Measurements from ENCODE around the gene TMEM242. TPM values are rescaled to one million over a fixed set of nuclear protein-coding genes. Genes with fewer than 3 reads are reported as not detected.

Gene TMEM242
- total RNA-seq, 1 donor from 2014 or later, result 9.7 TPM

GRCh38 chr6:157298216-157298724 is 25.0 kb downstream of the TMEM242 start:
- no peak overlapping the region for H3K27ac ChIP-seq (ENCODE audit: low read depth, low read length)
- H3K4me1 Mint-ChIP-seq (ENCODE audit: low read depth, unreplicated experiment), result peaks cover 6% of the 10 kb centered on the region
- no peak overlapping the region for H3K4me3 ChIP-seq (ENCODE audit: insufficient read depth, low read depth, low read length)
- FAIRE-seq (no peak), DNase-seq (ENCODE audit: low read depth) (no peak)
- no peak overlapping the region for H3K4me2 ChIP-seq (ENCODE audit: low read length)
- H2AFZ ChIP-seq (ENCODE audit: low read depth, low read length), result no peak overlapping the region
- H3K9me3 ChIP-seq (ENCODE audit: insufficient read depth, low read depth, low read length), result no peaks in the 10 kb centered on the region
- peaks cover 8% of the 10 kb centered on the region for H3K36me3 Mint-ChIP-seq (ENCODE audit: low read depth, unreplicated experiment)
- no peak overlapping the region for H3K4me3 Mint-ChIP-seq (ENCODE audit: unreplicated experiment)
- H3K79me2 ChIP-seq (ENCODE audit: insufficient read depth, low read length), result peaks cover 6% of the 10 kb centered on the region
- peaks cover 30% of the 10 kb centered on the region for H4K20me1 ChIP-seq (ENCODE audit: insufficient read depth, low read length)
- no peaks in the 10 kb centered on the region for H3K36me3 ChIP-seq (ENCODE audit: insufficient read depth, low read length)
- no peaks in the 10 kb centered on the region for H3K9me3 Mint-ChIP-seq (ENCODE audit: unreplicated experiment)
- no peak overlapping the region for H3K27ac Mint-ChIP-seq (ENCODE audit: unreplicated experiment)
- H3K27me3 ChIP-seq (ENCODE audit: insufficient read depth, low read length), result no peaks in the 10 kb centered on the region
- no peaks in the 10 kb centered on the region for H3K4me1 ChIP-seq (ENCODE audit: insufficient read depth, low read length)
- no peaks in the 10 kb centered on the region for H3K27me3 Mint-ChIP-seq (ENCODE audit: low read depth, unreplicated experiment)
- no peak for TF ChIP-seq EZH2 (IDR thresholded peaks at IDR 0.05; ENCODE audit: insufficient read depth, low read length)
- TF ChIP-seq, protein P1, sequence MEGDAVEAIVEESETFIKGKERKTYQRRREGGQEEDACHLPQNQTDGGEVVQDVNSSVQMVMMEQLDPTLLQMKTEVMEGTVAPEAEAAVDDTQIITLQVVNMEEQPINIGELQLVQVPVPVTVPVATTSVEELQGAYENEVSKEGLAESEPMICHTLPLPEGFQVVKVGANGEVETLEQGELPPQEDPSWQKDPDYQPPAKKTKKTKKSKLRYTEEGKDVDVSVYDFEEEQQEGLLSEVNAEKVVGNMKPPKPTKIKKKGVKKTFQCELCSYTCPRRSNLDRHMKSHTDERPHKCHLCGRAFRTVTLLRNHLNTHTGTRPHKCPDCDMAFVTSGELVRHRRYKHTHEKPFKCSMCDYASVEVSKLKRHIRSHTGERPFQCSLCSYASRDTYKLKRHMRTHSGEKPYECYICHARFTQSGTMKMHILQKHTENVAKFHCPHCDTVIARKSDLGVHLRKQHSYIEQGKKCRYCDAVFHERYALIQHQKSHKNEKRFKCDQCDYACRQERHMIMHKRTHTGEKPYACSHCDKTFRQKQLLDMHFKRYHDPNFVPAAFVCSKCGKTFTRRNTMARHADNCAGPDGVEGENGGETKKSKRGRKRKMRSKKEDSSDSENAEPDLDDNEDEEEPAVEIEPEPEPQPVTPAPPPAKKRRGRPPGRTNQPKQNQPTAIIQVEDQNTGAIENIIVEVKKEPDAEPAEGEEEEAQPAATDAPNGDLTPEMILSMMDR (IDR thresholded peaks at IDR 0.05; ENCODE audit: insufficient read depth, low read depth, low read length), result no peak
- no peak overlapping the region for H3K9ac ChIP-seq (ENCODE audit: low read length)

GRCh38 chr6:157294654-157295053 is 28.7 kb downstream of the TMEM242 start:
- H3K9ac ChIP-seq (ENCODE audit: low read length), result no peak overlapping the region
- Mint-ChIP-seq H3K9me3 (ENCODE audit: unreplicated experiment) (no peaks in the 10 kb centered on the region), H3K4me1 (ENCODE audit: low read depth, unreplicated experiment) (peaks cover 8% of the 10 kb centered on the region), H3K4me3 (ENCODE audit: unreplicated experiment) (no peak overlapping the region), H3K27me3 (ENCODE audit: low read depth, unreplicated experiment) (no peaks in the 10 kb centered on the region), H3K36me3 (ENCODE audit: low read depth, unreplicated experiment) (peaks cover 5% of the 10 kb centered on the region), H3K27ac (ENCODE audit: unreplicated experiment) (no peak overlapping the region)
- H3K27me3 ChIP-seq (ENCODE audit: insufficient read depth, low read length), result no peaks in the 10 kb centered on the region
- no peak for TF ChIP-seq EZH2 (IDR thresholded peaks at IDR 0.05; ENCODE audit: insufficient read depth, low read length)
- TF ChIP-seq, protein P1 (IDR thresholded peaks at IDR 0.05; ENCODE audit: insufficient read depth, low read depth, low read length), result no peak
- peaks cover 11% of the 10 kb centered on the region for H3K36me3 ChIP-seq (ENCODE audit: insufficient read depth, low read length)
- FAIRE-seq (no peak), DNase-seq (ENCODE audit: low read depth) (no peak)
- H4K20me1 ChIP-seq (ENCODE audit: insufficient read depth, low read length), result peaks cover 18% of the 10 kb centered on the region
- no peak overlapping the region for H3K4me3 ChIP-seq (ENCODE audit: insufficient read depth, low read depth, low read length)
- H3K4me2 ChIP-seq (ENCODE audit: low read length), result no peak overlapping the region
- H3K4me1 ChIP-seq (ENCODE audit: insufficient read depth, low read length), result no peaks in the 10 kb centered on the region
- no peaks in the 10 kb centered on the region for H3K9me3 ChIP-seq (ENCODE audit: insufficient read depth, low read depth, low read length)
- H3K79me2 ChIP-seq (ENCODE audit: insufficient read depth, low read length), result peaks cover 2% of the 10 kb centered on the region
- H2AFZ ChIP-seq (ENCODE audit: low read depth, low read length), result no peak overlapping the region
- H3K27ac ChIP-seq (ENCODE audit: low read depth, low read length), result no peak overlapping the region

- Mint-ChIP-seq H3K4me1 (ENCODE audit: low read depth, unreplicated experiment) (peaks cover 8% of the 10 kb centered on the region), H3K9me3 (ENCODE audit: unreplicated experiment) (no peaks in the 10 kb centered on the region), H3K27ac (ENCODE audit: unreplicated experiment) (no peak overlapping the region), H3K4me3 (ENCODE audit: unreplicated experiment) (no peak overlapping the region), H3K36me3 (ENCODE audit: low read depth, unreplicated experiment) (peaks cover 2% of the 10 kb centered on the region), H3K27me3 (ENCODE audit: low read depth, unreplicated experiment) (no peaks in the 10 kb centered on the region)
- Histone ChIP-seq H3K9me3 (ENCODE audit: insufficient read depth, low read depth, low read length) (no peaks in the 10 kb centered on the region), H3K9ac (ENCODE audit: low read length) (no peak overlapping the region), H3K36me3 (ENCODE audit: insufficient read depth, low read length) (peaks cover 11% of the 10 kb centered on the region), H3K27ac (ENCODE audit: low read depth, low read length) (no peak overlapping the region), H3K79me2 (ENCODE audit: insufficient read depth, low read length) (peaks cover 2% of the 10 kb centered on the region), H2AFZ (ENCODE audit: low read depth, low read length) (no peak overlapping the region), H3K4me1 (ENCODE audit: insufficient read depth, low read length) (no peaks in the 10 kb centered on the region), H3K4me3 (ENCODE audit: insufficient read depth, low read depth, low read length) (no peak overlapping the region), H4K20me1 (ENCODE audit: insufficient read depth, low read length) (peaks cover 18% of the 10 kb centered on the region), H3K4me2 (ENCODE audit: low read length) (no peak overlapping the region), H3K27me3 (ENCODE audit: insufficient read depth, low read length) (no peaks in the 10 kb centered on the region)
- no peak for DNase-seq (ENCODE audit: low read depth)
- TF ChIP-seq EZH2 (IDR thresholded peaks at IDR 0.05; ENCODE audit: insufficient read depth, low read length), result no peak
- TF ChIP-seq, protein P1 (IDR thresholded peaks at IDR 0.05; ENCODE audit: insufficient read depth, low read depth, low read length), result no peak
- no peak for FAIRE-seq
Measured at GRCh38 chr6:157293780-157294179, 29.5 kb downstream of the TMEM242 start.

Data from astrocyte (in vitro differentiated cells and primary cell).